Inflammatory macrophage treated with lipopolysaccharide for 4 hours (primary cell): ENCODE data around the gene DUSP2.

Experiments used
- DNase-seq: peaks from one replicate; pipeline ENCODE4 v3.0.0-alpha.2; 2020

Gene DUSP2

DNA sequence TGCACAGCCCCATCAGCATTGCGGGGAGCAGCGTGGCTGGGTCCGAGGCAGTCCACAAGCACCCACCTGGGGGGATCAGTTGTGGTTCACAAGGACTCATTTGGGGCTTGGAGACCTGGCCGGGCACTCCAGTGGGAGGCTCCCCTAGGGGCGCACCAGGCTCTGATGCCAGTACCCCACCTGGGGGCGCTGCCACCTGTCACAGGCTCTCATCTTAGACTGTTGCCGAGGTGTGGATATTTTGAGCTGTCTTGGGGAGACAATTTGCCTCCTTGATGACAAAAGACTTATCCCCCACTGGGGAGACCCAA lies 31.9 kb downstream of the DUSP2 start:
- no peak for DNase-seq

GRCh38 chr2:96112501-96113366 lies 32.5 kb downstream of the DUSP2 start:
- DNase-seq: no peak

DNA sequence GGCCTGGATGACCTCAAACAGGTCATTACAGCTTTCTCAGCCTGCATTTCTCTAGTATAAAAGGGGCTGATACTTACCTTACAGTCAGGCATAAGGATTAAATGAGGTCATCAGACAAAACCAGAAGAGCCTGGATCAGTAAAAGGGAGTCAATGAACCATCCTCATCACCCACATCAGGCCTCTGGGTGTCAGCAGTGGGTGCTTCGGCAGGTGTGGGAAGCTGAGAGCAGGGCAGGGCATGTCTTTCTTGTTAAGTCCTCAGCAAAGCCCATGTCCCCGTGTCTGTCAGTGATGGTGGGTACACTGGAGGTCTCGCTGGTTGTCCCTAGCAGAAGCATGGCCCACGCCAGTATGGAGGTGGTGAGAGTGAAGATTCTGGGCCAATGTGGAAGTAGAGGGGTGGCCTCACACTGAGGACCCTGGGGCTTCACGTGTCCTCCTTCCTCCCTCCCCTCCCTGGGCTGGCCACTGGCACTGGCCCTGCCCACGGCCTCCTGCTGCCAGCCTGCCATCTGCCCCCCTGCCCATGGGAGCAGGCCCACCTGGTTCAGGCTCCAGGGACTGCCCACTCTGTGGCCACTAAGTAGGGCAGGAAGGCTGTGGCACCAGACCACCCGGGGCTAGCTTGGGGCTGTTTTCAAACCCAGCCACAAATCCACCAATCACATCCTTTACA lies 33.3 kb downstream of the DUSP2 start:
- no peak for DNase-seq

- DNase-seq: no peak
Observed at GRCh38 chr2:96111257-96111640, 34.0 kb downstream of the DUSP2 start.

GRCh38 chr2:96110621-96111256 lies 34.5 kb downstream of the DUSP2 start:
- no peak for DNase-seq

- no peak for DNase-seq
Observed at GRCh38 chr2:96109931-96110511, 35.2 kb downstream of the DUSP2 start.

DNA sequence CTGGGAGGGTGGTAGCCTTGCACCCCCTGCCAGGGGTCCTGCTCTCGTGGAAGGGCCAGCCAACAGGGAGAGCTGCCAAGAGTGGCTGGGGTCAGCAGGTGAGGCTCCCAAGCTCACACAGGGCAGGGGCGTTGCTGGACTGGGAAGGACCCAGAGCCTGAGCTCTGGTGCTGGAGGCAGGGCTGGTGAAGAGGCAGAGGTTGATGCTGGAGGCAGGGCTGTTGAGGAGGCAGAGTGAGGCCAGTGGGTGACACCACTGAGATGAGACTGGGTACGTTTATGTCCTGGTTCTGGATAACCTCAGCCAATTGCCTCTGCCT lies 35.9 kb downstream of the DUSP2 start:
- no peak for DNase-seq

DNA sequence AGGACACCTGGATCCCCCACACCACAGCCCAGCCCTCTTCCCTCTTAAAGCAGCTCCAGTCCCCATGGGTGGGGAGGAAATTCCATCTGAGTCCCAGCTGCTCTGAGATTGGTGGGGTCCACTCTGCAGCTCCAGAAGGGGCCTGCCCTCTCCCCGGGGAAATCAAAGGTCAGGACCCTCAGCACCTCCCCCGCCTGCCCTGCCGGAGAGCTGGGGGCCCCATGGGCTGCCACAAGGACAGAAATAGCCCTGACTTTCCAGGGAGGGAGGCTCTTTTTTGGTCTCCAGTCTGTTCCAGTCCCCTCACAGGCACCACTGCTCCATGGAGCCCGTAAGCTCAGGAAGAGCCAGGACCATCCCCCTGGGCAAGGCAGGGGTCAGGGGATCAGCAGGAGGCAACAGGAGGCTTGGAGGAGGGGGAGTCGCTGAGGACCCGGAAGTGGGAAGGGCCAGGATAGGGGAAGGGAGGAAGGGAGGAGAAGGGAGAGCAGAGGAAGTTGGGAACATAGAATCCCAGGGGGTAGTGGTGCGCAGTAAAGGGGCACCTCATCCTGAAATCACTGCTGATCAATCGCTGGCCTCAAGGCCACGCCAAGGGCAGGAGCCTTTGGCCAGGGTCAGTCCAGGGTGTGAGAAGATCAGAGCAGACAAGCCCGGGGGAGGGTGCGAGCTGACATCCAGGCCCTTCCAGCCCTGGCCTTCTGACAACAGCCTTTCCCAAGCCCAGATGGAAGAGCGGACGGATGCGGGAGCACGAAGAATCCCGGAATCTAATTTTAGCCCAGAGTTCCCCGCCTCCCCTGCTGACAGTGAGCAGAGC lies 36.5 kb downstream of the DUSP2 start:
- DNase-seq: no peak

DNA sequence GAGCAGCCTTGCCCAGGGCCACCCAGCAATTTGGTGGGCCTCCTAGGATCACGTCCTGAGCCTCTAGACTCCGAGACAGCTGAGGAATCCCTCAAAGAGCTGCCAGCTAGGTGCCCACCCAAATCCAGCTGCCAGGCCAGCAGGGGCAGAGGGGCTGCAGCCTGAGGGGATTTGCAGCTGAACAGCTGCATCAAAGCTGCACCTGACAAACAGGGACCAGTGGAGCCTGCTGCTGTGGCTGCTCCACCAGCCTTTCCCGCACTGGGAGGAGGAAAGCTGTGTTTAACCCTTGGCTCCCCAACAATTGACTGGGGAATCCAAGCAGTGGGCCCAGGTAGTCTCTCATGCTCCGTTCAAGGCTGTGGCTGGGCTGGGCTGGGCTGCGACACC lies 37.1 kb downstream of the DUSP2 start:
- DNase-seq: no peak

- no peak for DNase-seq
Observed at GRCh38 chr2:96107708-96108065, 37.6 kb downstream of the DUSP2 start.

DNA sequence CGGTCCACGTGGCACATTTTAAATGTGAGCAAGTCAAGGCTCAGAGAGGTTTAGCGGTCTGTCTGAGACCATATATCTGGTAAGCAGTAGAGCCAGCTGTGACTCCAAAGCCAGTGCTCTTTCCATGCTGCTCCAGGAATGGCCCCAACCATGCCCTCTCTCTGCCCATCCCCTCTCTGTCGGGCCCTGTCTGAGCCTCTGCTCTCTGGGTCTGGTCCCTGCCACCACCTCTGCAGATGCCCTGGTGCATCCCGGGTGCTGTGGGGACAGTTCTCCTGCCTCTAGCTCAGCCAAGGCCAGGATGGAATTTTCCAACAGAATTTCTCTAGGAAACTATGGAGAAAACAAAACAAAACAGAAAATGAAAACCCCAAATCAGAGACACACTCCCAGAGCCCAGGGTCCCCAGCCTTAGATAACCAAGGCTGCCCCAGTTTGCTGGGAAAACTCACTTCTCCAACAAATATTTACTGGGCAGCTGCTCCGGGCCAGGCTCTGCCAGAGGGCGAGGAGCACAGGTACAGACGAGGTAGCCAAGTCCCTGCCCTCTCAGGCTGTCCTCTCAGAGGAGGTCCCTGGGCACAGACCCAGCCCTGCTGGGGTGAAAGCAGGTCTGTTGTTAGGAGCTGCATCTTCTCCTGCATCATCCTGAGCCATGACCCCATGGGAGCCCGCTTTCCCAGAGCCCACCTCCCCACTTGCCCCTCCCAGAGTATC lies 38.1 kb downstream of the DUSP2 start:
- DNase-seq: no peak

- DNase-seq: no peak
Observed at GRCh38 chr2:96105994-96106715, 39.1 kb downstream of the DUSP2 start.

- no peak for DNase-seq
Observed at GRCh38 chr2:96105152-96105915, 39.9 kb downstream of the DUSP2 start.

DNA sequence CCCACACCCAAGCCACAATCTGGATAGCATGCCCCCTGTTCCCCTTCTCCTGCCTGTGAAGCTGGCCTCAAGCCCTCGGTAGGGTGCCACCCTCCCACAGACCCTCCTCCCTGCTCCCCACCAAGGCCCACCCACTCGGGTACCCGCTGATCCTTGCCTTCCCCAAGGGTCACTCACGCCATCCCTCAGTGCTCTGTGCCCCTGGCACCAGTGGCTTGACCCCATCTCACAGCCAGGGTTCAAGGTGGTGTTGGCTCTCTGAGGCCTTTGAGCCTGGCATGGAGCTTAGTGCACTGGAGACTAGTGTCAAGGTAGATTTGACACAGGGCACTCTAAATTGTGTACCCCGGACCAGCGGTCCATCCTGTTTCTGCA lies 40.8 kb downstream of the DUSP2 start:
- no peak for DNase-seq

GRCh38 chr2:96103761-96104486 lies 41.3 kb downstream of the DUSP2 start:
- DNase-seq: no peak

- DNase-seq: no peak
Observed at GRCh38 chr2:96103187-96103601, 42.0 kb downstream of the DUSP2 start.

DNA sequence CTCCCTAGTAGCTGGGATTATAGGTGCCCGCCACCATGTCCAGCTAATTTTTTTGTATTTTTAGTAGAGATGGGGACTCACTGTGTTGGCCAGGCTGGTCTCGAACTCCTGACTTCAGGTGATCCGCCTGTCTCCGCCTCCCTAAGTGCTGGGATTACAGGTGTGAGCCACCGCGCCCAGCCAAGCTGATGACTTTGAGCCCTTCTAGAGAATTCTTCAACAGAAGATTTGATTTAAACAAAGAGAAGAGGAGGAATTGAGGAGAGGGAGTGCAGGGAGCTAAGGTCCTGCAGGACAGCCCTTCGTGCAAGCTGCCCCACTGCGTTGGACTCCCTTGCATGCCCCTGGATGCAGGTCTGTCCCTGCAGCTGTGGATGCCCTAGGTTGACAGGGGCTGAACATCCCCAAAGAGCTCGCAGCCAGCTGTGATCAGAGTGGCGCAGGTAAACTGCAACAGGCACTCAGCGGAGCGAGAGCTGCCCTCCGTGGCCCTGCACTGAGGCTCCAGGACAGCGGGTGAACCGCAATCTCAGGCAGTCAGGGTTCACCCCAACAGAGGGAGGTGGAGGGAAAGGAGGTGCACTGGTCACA lies 42.5 kb downstream of the DUSP2 start:
- DNase-seq: no peak

DNA sequence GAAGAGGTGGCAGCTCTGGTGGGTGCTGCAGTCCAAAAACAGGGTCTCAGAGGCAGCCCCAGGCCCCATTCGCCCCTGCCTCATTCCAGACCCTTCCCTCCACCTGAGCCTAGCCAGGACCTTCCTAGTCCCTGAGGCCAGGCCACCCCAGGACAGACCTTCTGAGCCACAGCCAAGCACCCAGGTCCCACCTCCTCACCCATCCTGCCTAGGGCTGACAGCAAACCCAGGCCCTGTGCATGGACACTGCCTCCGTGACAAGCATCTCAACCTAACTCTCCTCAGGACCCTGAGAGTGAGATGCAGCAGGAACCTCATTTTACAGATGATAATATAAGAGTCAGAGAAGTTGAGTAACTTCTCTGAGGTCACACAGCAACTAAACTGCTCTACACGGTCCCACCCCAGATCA lies 44.3 kb downstream of the DUSP2 start:
- DNase-seq: no peak

- DNase-seq: no peak
Observed at GRCh38 chr2:96099861-96100798, 45.1 kb downstream of the DUSP2 start.
